Activated T-helper 17 cell treated with anti-CD3 and anti-CD28 coated beads, Interleukin-2, amount 50 U/mL, for 72 hours (primary cell): ENCODE results near the gene DNAJA3. TPM values are rescaled to one million over a fixed set of nuclear protein-coding genes. Genes with fewer than 3 reads are reported as not detected.
A peak's percentile ranks its signal among the peaks of the same experiment; 100 is the strongest.

Experiments used
- ATAC-seq: fragments of 150-1000 bp; cut with Tn5 transposase; replicated peaks from 2 replicates; pipeline ENCODE4 v1.10.0; 2021; ENCODE audit warnings: mild to moderate bottlenecking, moderate library complexity
- H3K27ac Mint-ChIP-seq: one replicate; pipeline ENCODE4 v1.8.0; 2022; ENCODE audit warnings: mixed read lengths
- H3K27me3 Mint-ChIP-seq: one replicate; pipeline ENCODE4 v1.8.0; 2022; ENCODE audit warnings: mixed read lengths
- H3K36me3 Mint-ChIP-seq: one replicate; pipeline ENCODE4 v1.8.0; 2022; ENCODE audit warnings: low read depth, mild to moderate bottlenecking, mixed read lengths
- H3K4me1 Mint-ChIP-seq: one replicate; pipeline ENCODE4 v1.8.0; 2022; ENCODE audit warnings: mixed read lengths
- H3K4me3 Mint-ChIP-seq: one replicate; pipeline ENCODE4 v1.8.0; 2022; ENCODE audit warnings: mild to moderate bottlenecking, mixed read lengths
- H3K9me3 Mint-ChIP-seq: one replicate; pipeline ENCODE4 v1.8.0; 2022; ENCODE audit warnings: mixed read lengths
- total RNA-seq, 2 donors: library from RNA; stranded (reverse); gene quantifications; one replicate each; pipeline ENCODE4 v1.2.3, GENCODE V29; 2022

DNAJA3 gene
- total RNA-seq, 2 donors from 2014 or later = 50.3 to 81.1 TPM

DNA sequence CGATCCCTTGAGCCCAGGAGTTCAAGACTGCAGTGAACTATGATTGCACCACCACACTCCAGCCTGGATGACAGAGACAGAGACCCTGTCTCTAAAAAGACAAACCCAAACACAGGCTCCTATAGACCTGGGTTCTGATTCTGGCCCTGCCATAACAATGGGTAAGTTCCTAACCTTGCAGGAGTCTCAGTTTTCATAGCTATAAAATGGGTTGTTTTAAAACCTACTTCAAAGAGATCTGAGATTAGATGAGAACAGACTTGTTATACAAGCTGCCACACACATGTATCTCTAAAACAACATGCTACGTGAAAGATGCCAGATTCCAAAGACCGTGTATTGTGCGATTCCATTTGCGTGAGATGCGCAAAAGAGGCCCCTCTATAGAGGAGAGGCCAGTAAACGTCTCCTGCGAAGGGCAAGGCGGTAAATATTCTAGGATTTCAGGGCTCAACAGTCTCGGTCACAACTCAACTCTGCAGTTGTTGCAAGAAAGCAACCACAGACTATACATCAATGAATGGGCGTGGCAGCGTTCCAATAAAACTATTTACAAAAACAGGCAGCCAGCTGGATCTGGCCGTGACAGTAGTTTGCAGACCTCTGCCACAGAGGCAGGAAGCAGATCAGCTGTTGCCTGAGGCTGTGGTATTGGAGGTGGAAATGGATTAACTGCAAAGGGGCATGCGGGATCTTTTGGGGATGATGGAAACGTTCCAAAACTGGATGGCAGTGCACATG is 15.2 kb upstream of the DNAJA3 start:
- no peak overlapping the region for H3K4me3 Mint-ChIP-seq
- peak overlapping the region; percentile 34 for H3K27ac Mint-ChIP-seq
- H3K27me3 Mint-ChIP-seq = no peaks in the 10 kb centered on the region
- no peak for ATAC-seq
- peaks cover 92% of the 10 kb centered on the region for H3K36me3 Mint-ChIP-seq
- peaks cover 17% of the 10 kb centered on the region for H3K4me1 Mint-ChIP-seq
- no peaks in the 10 kb centered on the region for H3K9me3 Mint-ChIP-seq

DNA sequence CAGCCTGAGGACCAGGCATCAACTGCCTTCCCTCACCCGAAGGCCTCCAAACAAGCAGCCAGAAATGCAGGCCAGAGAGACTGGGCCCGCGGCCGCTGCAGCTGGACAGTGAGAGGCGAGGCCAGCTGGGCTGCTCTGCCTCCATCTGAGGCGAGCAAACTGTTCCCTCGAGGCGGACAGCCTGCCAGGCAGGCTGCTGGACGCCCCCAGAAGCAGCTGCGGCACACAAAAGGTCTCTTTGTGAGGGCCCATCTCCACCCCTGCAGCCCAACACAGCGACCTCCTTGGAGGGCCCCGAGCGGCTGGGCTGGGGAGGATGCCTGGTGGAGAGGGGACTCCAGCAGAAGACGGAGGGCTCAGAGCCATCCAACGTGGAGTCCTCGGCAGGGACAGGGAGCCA is 14.0 kb upstream of the DNAJA3 start:
- H3K27ac Mint-ChIP-seq = no peak overlapping the region
- H3K36me3 Mint-ChIP-seq = peaks cover 84% of the 10 kb centered on the region
- no peak overlapping the region for H3K4me3 Mint-ChIP-seq
- no peak for ATAC-seq
- H3K27me3 Mint-ChIP-seq = no peaks in the 10 kb centered on the region
- no peaks in the 10 kb centered on the region for H3K9me3 Mint-ChIP-seq
- H3K4me1 Mint-ChIP-seq = peaks cover 17% of the 10 kb centered on the region

DNA sequence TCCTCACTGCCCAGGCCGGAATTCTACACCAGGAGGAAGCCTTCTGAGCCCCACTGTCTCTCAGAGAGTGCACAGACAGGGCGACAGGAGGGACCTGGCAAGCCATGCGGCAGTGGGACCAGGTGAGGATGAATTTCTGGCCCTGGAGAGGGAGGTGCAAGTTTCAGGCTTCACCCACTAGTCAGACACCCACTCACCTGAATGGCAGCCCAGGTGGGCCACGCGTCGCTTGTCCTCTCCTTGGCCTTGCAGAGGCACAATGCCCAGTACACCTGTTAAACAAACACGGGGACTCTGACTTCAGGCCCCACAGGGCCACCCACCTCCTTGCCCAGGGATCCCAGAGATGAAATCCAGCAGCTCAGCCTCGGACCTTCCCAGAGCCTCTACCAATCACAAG is 13.5 kb upstream of the DNAJA3 start:
- H3K4me3 Mint-ChIP-seq = no peak overlapping the region
- peaks cover 17% of the 10 kb centered on the region for H3K4me1 Mint-ChIP-seq
- no peaks in the 10 kb centered on the region for H3K27me3 Mint-ChIP-seq
- H3K27ac Mint-ChIP-seq = peak overlapping the region; percentile 4
- H3K36me3 Mint-ChIP-seq = peaks cover 79% of the 10 kb centered on the region
- ATAC-seq = no peak
- H3K9me3 Mint-ChIP-seq = no peaks in the 10 kb centered on the region

DNA sequence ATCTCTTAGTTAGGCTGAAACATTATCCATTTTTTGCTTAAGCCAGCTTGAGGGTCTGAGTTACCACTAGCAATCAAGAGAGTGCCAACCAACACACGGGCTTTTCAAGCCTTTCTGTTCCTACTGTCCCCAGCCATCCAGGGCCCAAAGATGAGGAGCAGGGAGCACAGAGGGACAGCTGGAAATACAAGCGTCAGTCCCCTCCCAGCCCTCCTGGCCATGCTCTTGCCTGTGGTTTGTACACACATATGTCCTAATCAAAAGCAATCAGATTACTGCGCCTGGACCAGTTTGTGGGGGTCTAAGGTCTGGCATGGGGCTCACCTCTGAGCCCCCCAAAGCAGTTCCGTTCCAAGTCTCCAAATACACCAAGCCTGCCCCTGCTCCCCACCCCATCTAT is 12.8 kb upstream of the DNAJA3 start:
- Mint-ChIP-seq H3K4me1 (peaks cover 17% of the 10 kb centered on the region), H3K27me3 (no peaks in the 10 kb centered on the region), H3K36me3 (peaks cover 74% of the 10 kb centered on the region), H3K9me3 (no peaks in the 10 kb centered on the region), H3K4me3 (no peak overlapping the region), H3K27ac (peak overlapping the region; percentile 4)
- no peak for ATAC-seq

DNA sequence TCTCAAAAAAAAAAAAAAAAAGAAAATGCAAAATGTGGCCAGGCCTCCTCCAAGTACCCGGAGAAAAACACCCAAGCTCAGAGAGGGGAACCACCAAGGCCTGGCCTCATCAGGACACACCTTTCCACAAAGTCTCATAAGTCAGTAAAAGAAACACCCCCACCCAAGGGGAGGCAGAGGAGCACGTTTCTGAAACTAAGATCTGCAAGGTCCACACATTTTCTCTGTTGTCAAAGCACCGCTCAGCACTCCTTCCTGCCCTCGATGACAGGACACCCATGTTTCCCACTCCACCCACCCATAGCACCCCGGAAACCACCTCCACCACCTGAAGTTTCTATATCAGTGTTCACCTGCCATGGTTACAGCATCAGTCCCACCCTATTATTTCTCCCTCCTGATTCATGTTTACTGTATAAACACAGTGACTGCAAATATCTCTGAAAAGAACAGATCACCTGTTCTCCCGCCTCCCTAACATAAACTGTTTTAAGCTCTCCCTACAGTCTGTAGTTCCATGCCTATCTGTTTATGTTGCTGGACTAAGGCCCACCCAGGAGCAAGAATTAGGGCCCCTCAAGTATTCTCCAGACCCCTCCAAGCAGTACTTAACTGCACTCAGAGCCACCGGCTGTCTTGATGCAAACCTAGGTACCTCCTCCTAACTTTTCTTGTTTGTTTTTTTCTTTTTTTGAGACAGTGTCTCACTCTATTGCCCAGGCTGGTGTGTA is 11.3 kb upstream of the DNAJA3 start:
- Mint-ChIP-seq H3K9me3 (no peaks in the 10 kb centered on the region), H3K36me3 (peaks cover 59% of the 10 kb centered on the region), H3K4me3 (peak overlapping the region; percentile 97), H3K27ac (peak overlapping the region; percentile 98), H3K4me1 (peaks cover 17% of the 10 kb centered on the region), H3K27me3 (no peaks in the 10 kb centered on the region)
- peak; percentile 78 for ATAC-seq

DNA sequence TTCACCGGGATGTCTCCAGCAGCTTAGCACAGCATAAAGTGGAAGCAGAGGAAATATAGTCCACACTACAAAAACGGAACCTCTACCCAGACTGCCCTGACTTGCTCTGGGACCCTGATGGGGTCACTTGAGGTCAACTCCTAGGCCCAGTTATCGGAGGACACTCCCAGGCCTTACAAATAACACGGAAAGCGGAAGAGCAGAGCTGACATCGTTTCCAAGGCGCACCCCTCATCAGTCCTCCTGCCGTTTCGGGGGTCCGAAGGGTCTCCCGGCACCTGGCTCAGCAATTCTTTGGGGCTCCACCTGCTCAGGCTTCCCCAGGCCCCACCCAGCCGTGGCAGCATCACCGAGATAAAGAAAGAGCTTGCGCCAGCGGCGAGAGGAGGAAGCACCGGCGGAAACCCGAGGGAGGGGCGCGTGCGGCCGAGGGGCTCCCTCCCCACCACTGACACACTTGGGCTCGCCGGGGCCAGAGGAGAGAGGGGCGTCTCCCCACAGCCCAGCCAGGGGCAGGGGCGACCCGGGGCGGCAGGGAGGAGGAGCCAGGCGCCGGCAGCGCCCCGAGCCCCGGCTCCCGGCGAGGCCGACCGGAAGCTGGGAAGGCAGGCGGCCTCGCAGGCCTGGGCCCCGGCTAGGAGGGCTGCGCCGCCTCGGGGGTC is 10.0 kb upstream of the DNAJA3 start:
- ATAC-seq = peak; percentile 5
- peak overlapping the region; percentile 97 for H3K4me3 Mint-ChIP-seq
- no peaks in the 10 kb centered on the region for H3K9me3 Mint-ChIP-seq
- no peaks in the 10 kb centered on the region for H3K27me3 Mint-ChIP-seq
- peaks cover 14% of the 10 kb centered on the region for H3K4me1 Mint-ChIP-seq
- peaks cover 46% of the 10 kb centered on the region for H3K36me3 Mint-ChIP-seq
- peak overlapping the region; percentile 98 for H3K27ac Mint-ChIP-seq

DNA sequence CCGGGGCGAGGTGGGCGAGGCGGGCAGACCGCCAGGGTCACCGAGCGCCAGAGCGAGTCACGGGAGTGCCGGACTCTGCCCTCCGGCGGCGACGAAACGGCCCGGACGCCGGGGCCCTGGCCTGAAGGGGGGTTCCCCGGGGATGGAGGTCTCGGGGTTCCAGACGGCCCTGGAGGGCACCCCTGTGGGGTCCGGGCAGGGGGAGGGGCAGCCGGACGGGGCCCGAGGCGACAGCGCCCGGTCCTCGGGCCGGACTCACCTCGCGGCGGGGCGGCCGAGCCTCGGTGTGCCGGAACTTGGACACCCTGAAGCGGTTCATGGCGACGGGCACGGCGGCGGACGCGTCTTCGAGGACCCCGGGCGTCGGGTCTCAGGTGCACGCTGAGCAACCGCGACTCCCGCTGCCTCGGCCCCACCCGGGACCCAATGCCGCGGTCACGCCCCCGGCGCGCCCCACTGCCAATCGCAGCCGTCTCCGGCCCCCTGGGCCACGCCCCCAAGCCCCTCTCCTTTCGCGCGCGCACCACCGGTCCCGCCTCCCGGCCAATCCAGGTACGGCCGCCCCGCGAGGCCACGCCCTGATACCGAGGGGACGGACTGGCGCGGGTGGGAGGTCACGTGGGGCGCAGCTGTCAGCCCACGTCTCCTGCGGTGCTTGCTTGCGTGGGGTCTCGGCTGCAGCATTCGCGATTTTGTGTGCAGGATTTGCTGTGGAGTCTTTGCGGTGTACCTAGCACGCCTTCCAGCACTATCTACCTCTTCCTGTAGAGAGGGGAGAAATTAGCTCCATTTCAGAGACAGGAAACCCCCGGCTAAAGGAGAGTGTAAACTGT is 9.3 kb upstream of the DNAJA3 start, which contains the start of gene CORO7:
TSS of gene CORO7 (minus strand) at position 397 of the 833 bp plus-strand sequence. CDS start at position 319, 78 bp downstream.
- H3K27ac Mint-ChIP-seq = peak within 1 kb of the TSS; percentile 98
- H3K9me3 Mint-ChIP-seq = no peaks in the 10 kb centered on the region
- peaks cover 38% of the 10 kb centered on the region for H3K36me3 Mint-ChIP-seq
- peak within 1 kb of the TSS; percentile 97 for H3K4me3 Mint-ChIP-seq
- peaks cover 12% of the 10 kb centered on the region for H3K4me1 Mint-ChIP-seq
- no peaks in the 10 kb centered on the region for H3K27me3 Mint-ChIP-seq
- ATAC-seq = peak; percentile 77

DNA sequence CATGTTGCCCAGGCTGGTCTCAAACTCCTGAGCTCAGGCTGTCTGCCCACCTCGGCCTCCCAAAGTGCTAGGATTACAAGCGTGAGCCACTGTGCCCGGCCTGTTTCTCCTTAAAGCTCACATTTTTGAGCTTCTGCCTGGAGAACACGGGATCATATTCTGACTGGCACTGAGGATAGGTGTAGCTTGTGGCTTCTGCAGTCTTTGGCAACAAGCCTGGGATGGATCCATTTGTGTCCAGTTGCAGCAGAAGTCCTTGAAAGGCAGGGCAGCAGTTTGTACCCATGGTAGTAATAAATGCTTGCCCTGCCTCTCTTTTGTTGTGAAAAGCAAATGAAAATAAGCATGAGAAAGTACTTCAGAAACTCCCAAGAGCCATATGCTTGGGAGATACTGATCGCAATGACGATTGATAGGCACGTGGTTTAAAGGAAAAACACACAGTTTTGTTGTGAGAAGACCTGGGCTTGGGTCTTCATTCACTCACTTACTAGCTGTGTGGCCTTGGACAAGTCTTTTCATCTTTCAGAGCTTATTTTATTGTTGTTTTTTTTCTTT is 6.2 kb upstream of the DNAJA3 start:
- H3K27me3 Mint-ChIP-seq = no peaks in the 10 kb centered on the region
- peaks cover 11% of the 10 kb centered on the region for H3K36me3 Mint-ChIP-seq
- no peaks in the 10 kb centered on the region for H3K9me3 Mint-ChIP-seq
- H3K27ac Mint-ChIP-seq = no peak overlapping the region
- peaks cover 8% of the 10 kb centered on the region for H3K4me1 Mint-ChIP-seq
- ATAC-seq = no peak
- H3K4me3 Mint-ChIP-seq = no peak overlapping the region

DNA sequence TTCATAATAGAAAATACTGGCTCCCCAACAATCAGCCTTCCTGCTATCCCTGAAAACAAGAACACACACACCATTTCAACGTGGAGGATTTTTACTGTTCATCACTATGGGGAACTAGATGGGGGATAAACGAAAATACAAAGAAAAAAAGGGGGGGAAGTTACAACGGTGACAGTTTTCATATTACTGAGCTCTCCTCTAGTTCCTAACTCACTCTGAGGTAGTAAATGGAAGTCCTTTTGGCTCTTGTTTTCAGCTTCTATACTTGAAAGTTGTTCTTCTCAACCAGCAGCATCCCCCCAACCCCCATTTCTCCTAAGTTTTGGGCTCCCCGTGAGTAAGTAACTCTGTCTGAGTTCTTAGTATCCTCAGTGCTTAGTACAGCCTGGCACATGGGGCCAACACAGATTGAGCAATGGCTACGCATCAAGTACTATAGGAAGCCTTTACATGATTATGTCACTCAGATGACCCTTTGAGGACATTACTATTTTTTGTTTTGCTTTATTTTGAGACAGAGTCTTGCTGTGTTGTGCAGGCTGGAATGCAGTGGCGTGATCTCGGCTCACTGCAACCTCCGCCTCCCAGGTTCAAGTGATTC is 5.1 kb upstream of the DNAJA3 start:
- H3K36me3 Mint-ChIP-seq = peaks cover 8% of the 10 kb centered on the region
- peaks cover 5% of the 10 kb centered on the region for H3K4me1 Mint-ChIP-seq
- no peaks in the 10 kb centered on the region for H3K9me3 Mint-ChIP-seq
- no peak overlapping the region for H3K27ac Mint-ChIP-seq
- H3K27me3 Mint-ChIP-seq = no peaks in the 10 kb centered on the region
- no peak for ATAC-seq
- no peak overlapping the region for H3K4me3 Mint-ChIP-seq

DNA sequence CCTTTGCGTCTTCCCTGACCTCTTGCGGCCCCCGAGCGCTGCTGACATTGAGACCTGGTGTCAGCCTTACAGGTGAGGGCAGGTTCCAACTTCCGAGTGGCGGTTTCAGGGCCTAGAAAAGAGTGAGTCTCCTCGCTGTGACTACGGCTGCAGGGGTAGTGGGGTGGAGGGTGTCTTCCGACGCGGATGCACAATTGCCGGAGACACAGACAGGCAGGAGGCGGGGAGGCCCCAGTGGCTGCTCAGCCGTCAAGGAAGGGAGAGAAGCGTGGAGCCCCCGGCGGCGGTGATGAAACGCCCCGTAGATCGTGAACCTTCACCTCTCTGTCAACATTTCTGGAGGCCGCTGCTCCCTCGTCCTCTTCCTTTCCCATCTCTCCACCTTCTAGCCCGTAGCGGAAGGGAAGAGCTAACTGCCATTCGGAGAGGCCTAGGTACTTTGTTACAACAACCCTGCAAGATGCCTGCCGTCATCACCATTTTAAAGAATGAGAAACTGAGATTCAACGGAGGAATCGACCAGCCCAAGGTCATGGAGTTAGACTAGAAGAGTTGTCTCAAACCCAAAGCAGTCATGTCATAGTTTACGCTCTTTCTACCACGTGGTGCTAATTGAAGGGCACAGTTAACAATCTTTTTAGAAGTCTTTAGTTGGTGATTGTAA is 485 bp downstream of the DNAJA3 start:
- peak overlapping the region; percentile 99 for H3K27ac Mint-ChIP-seq
- peak overlapping the region; percentile 96 for H3K4me3 Mint-ChIP-seq
- no peaks in the 10 kb centered on the region for H3K27me3 Mint-ChIP-seq
- no peaks in the 10 kb centered on the region for H3K9me3 Mint-ChIP-seq
- peaks cover 52% of the 10 kb centered on the region for H3K36me3 Mint-ChIP-seq
- H3K4me1 Mint-ChIP-seq = peaks cover 20% of the 10 kb centered on the region
- ATAC-seq = peak; percentile 33

DNA sequence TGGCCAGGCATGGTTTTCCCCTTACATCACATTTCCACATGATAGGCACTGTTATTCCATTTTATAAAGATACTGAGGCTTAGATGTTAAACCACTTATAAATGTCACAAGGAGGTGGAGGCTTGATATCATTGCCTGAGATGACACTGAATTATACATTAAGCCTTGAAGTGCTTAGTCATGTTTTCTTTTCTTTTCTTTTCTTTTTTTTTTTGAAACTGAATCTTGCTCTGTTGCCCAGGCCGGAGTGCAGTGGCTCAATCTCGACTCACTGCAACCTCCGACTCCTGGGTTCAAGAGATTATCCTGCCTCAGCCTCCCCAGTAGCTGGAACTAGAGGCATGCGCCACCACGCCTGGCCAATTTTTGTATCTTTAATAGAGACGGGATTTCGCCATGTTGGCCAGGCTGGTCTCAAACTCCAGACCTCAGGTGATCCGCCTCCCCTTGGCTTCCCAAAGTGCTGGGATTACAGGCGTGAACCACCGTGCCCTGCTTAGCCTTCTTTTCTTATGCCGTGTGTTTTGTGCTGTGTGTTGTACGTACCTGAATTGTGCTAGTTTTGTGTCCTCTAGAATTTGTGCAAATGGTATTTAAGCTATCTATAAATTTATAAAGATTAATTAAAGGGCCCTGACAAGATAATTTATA is 1.2 kb downstream of the DNAJA3 start:
- H3K9me3 Mint-ChIP-seq = no peaks in the 10 kb centered on the region
- peaks cover 20% of the 10 kb centered on the region for H3K4me1 Mint-ChIP-seq
- no peaks in the 10 kb centered on the region for H3K27me3 Mint-ChIP-seq
- H3K27ac Mint-ChIP-seq = peak overlapping the region; percentile 99
- ATAC-seq = no peak
- peaks cover 59% of the 10 kb centered on the region for H3K36me3 Mint-ChIP-seq
- peak overlapping the region; percentile 96 for H3K4me3 Mint-ChIP-seq

DNA sequence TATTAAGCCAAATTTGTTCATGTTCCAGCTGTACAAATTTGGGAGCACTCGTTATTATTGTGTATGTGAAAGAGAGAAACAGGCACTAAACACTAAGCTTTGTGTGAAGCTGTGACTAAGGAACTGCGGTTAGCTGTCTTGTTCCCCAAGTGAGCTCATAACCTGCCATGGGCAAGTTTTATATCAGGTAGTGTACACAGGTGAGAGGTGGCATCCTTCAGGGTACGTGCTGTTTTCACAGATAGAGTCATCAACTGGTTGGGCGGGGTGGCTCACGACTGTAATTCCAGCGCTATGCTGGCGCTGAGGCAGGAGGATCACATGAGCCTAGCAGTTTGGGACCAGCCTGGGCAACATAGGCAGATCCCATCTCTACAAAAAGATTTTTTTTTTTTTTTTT is 2.8 kb downstream of the DNAJA3 start:
- H3K27ac Mint-ChIP-seq = no peak overlapping the region
- no peaks in the 10 kb centered on the region for H3K27me3 Mint-ChIP-seq

DNA sequence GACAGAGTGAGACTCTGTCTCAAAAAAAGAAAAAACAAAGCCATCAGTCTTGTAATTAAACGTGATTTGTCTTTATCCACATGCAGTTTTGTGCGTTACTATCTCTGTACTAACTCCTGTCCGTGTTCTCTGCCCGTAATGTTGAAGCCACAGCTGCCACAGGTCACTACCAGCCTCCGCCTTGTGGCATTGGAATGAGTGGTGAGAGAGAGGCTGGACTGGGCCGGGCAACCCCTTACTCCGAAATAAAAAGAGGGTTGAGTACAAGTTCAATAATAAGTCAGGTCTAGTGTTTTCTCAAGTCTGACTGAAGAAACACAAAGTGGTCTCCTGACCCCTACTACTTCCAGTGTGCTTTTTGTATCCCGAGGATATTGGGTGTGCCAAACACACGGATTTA is 5.4 kb downstream of the DNAJA3 start:
- H3K27ac Mint-ChIP-seq = peak overlapping the region; percentile 49
- no peak for ATAC-seq
- H3K4me1 Mint-ChIP-seq = peaks cover 20% of the 10 kb centered on the region
- H3K27me3 Mint-ChIP-seq = no peaks in the 10 kb centered on the region
- peaks cover 90% of the 10 kb centered on the region for H3K36me3 Mint-ChIP-seq
- H3K4me3 Mint-ChIP-seq = no peak overlapping the region
- no peaks in the 10 kb centered on the region for H3K9me3 Mint-ChIP-seq

More for the DNA sequence above, 2.8 kb downstream of the DNAJA3 start:
- Mint-ChIP-seq H3K9me3 (no peaks in the 10 kb centered on the region), H3K36me3 (peaks cover 72% of the 10 kb centered on the region), H3K4me1 (peaks cover 20% of the 10 kb centered on the region), H3K4me3 (peak overlapping the region; percentile 48)
- ATAC-seq = no peak
